CD14-positive monocyte (primary cell): ENCODE data around the gene ESF1. TPM values are rescaled to one million over a fixed set of nuclear protein-coding genes. Genes with fewer than 3 reads are reported as not detected.

Experiments
- DNase-seq, 3 donors: peaks; one replicate each; pipeline ENCODE4 v3.0.0-alpha.2; 2011 to 2022
- H2AFZ ChIP-seq: 2 replicates; pipeline ENCODE4 v1.6.0; 2012; ENCODE audit warnings: mild to moderate bottlenecking, low read depth, low read length, inconsistent platforms; ENCODE audit not compliant: insufficient read depth, poor library complexity, severe bottlenecking
- H3K27ac ChIP-seq, 2 donors: 1 replicate in 1 of 2; 2 replicates in 1 of 2; pipeline ENCODE4 v1.5.1; 2012 to 2013; ENCODE audit warnings: low read length in 2 of 2, control low read depth in 1 of 2, inconsistent platforms in 1 of 2, low read depth in 1 of 2, mild to moderate bottlenecking in 1 of 2
- H3K27me3 ChIP-seq, 2 donors: one replicate each; pipeline versions ENCODE4 v1.6.0 to v1.6.1; 2011 to 2013; ENCODE audit warnings: low read length in 2 of 2; ENCODE audit not compliant: control insufficient read depth in 2 of 2, insufficient read depth in 2 of 2
- H3K36me3 ChIP-seq, 2 donors: replicated peaks in 1 of 2; 1 replicate in 1 of 2; 2 replicates in 1 of 2; pipeline versions ENCODE4 v1.5.1 to v1.6.1; 2012 to 2013; ENCODE audit warnings: low read length in 2 of 2, control low read depth in 1 of 2, inconsistent platforms in 1 of 2, mild to moderate bottlenecking in 1 of 2; ENCODE audit not compliant: insufficient read depth in 2 of 2, control insufficient read depth in 1 of 2
- H3K4me1 ChIP-seq, 2 donors: 1 replicate in 1 of 2; 2 replicates in 1 of 2; pipeline versions ENCODE4 v1.5.1 to v1.6.1; 2012 to 2013; ENCODE audit warnings: low read length in 2 of 2, control low read depth in 1 of 2, inconsistent platforms in 1 of 2, mild to moderate bottlenecking in 1 of 2, moderate library complexity in 1 of 2; ENCODE audit not compliant: insufficient read depth in 2 of 2, control insufficient read depth in 1 of 2
- H3K4me2 ChIP-seq: replicated peaks from 2 replicates; pipeline ENCODE3; 2012; ENCODE audit warnings: low read length, moderate library complexity, mild to moderate bottlenecking; ENCODE audit not compliant: poor library complexity, severe bottlenecking; ENCODE audit errors: extremely low read depth
- H3K4me3 ChIP-seq, 3 experiments: fragments of 200-600 bp in 1 of 3; sonication (generic) in 1 of 3; replicated peaks in 1 of 3; 1 replicate in 2 of 3; 2 replicates in 1 of 3; pipeline ENCODE4 v1.5.1; 2011 to 2013; ENCODE audit warnings: low read length in 3 of 3, mild to moderate bottlenecking in 3 of 3, control low read depth in 2 of 3, low read depth in 2 of 3, inconsistent platforms in 1 of 3, moderate library complexity in 1 of 3
- H3K79me2 ChIP-seq: 2 replicates; pipeline ENCODE4 v1.6.0; 2012; ENCODE audit warnings: mild to moderate bottlenecking, control low read depth, inconsistent platforms, low read length, moderate library complexity; ENCODE audit not compliant: insufficient read depth
- H3K9ac ChIP-seq: 2 replicates; pipeline ENCODE4 v1.6.0; 2017; ENCODE audit warnings: low read length, mild to moderate bottlenecking; ENCODE audit not compliant: insufficient read depth, poor library complexity, severe bottlenecking
- H3K9me3 ChIP-seq, 2 donors: replicated peaks in 1 of 2; 1 replicate in 1 of 2; 2 replicates in 1 of 2; pipeline versions ENCODE4 v1.5.1 to v1.6.1; 2012 to 2013; ENCODE audit warnings: low read length in 2 of 2, control low read depth in 1 of 2; ENCODE audit not compliant: control insufficient read depth in 1 of 2, insufficient read depth in 1 of 2
- H4K20me1 ChIP-seq: 2 replicates; pipeline ENCODE4 v1.6.0; 2012; ENCODE audit warnings: mild to moderate bottlenecking, low read length, control low read depth, moderate library complexity; ENCODE audit not compliant: insufficient read depth
- H3K27ac Mint-ChIP-seq, 7 donors: one replicate each; pipeline ENCODE4 v1.8.0; 2020; ENCODE audit warnings: mild to moderate bottlenecking in 7 of 7, mixed read lengths in 7 of 7, moderate library complexity in 6 of 7, inconsistent platforms in 2 of 7
- H3K27me3 Mint-ChIP-seq, 3 donors: one replicate each; pipeline ENCODE4 v1.8.0; 2021 to 2022; ENCODE audit warnings: low read depth in 3 of 3, mild to moderate bottlenecking in 3 of 3, mixed read lengths in 3 of 3, moderate library complexity in 3 of 3, inconsistent platforms in 1 of 3
- H3K36me3 Mint-ChIP-seq, 2 donors: one replicate each; pipeline ENCODE4 v1.8.0; 2020; ENCODE audit warnings: mixed read lengths in 2 of 2, inconsistent platforms in 1 of 2, mild to moderate bottlenecking in 1 of 2
- H3K4me1 Mint-ChIP-seq: one replicate; pipeline ENCODE4 v1.8.0; 2020; ENCODE audit warnings: mild to moderate bottlenecking, mixed read lengths
- H3K4me3 Mint-ChIP-seq, 2 donors: one replicate each; pipeline ENCODE4 v1.8.0; 2020; ENCODE audit warnings: mild to moderate bottlenecking in 2 of 2, mixed read lengths in 2 of 2, moderate library complexity in 1 of 2
- H3K9me3 Mint-ChIP-seq, 7 donors: one replicate each; pipeline ENCODE4 v1.8.0; 2020 to 2022; ENCODE audit warnings: mixed read lengths in 7 of 7, mild to moderate bottlenecking in 6 of 7, moderate library complexity in 6 of 7, inconsistent platforms in 2 of 7
- WGBS: methylation state at CpG from one replicate; pipeline ENCODE4 v1.1.5; 2013; ENCODE audit warnings: missing lambda C conversion rate; ENCODE audit not compliant: insufficient coverage; 5-methylcytosine and 5-hydroxymethylcytosine counted together
- intact Hi-C, 2 donors: fragments of 100-400 bp; cut with micrococcal nuclease; formaldehyde crosslinking; loops; one replicate each; pipeline versions ENCODE4 v1.15.0 to v1.15.1; 2023
- polyA plus RNA-seq, 3 donors: library from polyadenylated mRNA; depleted of rRNA in 1 of 3; unstranded in 2 of 3; stranded (reverse) in 1 of 3; fragments of 300-500 nt in 2 of 3; fragments of >200 nt in 1 of 3; fragmentation: Illumina TruSeq in 2 of 3; gene quantifications; 1 replicate in 2 of 3; 2 replicates in 1 of 3; pipeline ENCODE4 v1.2.3, GENCODE V29; 2012 to 2021
- TF ChIP-seq, protein P1 (sequence below): fragments of 200-600 bp; IDR thresholded peaks from one replicate; pipeline ENCODE4 v1.8.0; 2022; ENCODE audit warnings: antibody characterized with exemption, mild to moderate bottlenecking

The ESF1 gene
- polyA plus RNA-seq, 3 donors, result 0.73 to 2.3 (median 1.7) TPM

DNA sequence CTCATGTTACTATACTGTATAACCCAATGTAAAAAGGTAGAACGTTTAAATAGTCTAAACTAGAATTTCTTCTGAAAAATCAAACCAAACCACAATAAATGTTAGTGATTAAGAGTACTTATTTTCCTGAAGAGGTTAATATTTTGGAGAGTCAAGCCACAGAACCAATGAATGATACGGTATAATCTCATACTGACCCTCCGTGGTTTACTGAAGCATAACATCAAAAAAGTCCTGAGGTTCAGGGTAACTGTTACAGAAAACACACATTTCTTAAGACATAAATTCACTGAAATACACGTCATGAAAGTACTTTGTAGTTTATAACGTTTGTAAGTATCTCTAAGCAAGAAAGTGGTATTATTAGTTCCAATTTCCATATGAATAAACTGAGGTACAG, 28.9 kb downstream of the ESF1 start:
- no peak overlapping the region for H3K27ac ChIP-seq
- Mint-ChIP-seq H3K4me1 (no peaks in the 10 kb centered on the region), H3K9me3 (no peaks in the 10 kb centered on the region), H3K27me3 (no peaks in the 10 kb centered on the region), H3K36me3 (peaks cover 35 to 42% of the 10 kb centered on the region in 2 donors), H3K4me3 (no peak overlapping the region), H3K27ac (no peak overlapping the region)
- TF ChIP-seq, protein P1, sequence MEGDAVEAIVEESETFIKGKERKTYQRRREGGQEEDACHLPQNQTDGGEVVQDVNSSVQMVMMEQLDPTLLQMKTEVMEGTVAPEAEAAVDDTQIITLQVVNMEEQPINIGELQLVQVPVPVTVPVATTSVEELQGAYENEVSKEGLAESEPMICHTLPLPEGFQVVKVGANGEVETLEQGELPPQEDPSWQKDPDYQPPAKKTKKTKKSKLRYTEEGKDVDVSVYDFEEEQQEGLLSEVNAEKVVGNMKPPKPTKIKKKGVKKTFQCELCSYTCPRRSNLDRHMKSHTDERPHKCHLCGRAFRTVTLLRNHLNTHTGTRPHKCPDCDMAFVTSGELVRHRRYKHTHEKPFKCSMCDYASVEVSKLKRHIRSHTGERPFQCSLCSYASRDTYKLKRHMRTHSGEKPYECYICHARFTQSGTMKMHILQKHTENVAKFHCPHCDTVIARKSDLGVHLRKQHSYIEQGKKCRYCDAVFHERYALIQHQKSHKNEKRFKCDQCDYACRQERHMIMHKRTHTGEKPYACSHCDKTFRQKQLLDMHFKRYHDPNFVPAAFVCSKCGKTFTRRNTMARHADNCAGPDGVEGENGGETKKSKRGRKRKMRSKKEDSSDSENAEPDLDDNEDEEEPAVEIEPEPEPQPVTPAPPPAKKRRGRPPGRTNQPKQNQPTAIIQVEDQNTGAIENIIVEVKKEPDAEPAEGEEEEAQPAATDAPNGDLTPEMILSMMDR, result no peak
- no CpG with 5 or more reads among the region's 5 CpGs for WGBS
- H3K36me3 ChIP-seq, result peaks cover 48 to 79% of the 10 kb centered on the region in 2 donors
- H3K4me3 ChIP-seq, result no peak overlapping the region
- H3K4me1 ChIP-seq, result no peaks in the 10 kb centered on the region
- H3K9me3 ChIP-seq, result no peaks in the 10 kb centered on the region
- H3K79me2 ChIP-seq, result no peaks in the 10 kb centered on the region
- no peaks in the 10 kb centered on the region for H3K27me3 ChIP-seq
- H3K9ac ChIP-seq, result no peak overlapping the region
- H3K4me2 ChIP-seq, result no peak overlapping the region
- intact Hi-C loops, result no loop called here
- no peak overlapping the region for H2AFZ ChIP-seq
- no peaks in the 10 kb centered on the region for H4K20me1 ChIP-seq
- no peak for DNase-seq

DNA sequence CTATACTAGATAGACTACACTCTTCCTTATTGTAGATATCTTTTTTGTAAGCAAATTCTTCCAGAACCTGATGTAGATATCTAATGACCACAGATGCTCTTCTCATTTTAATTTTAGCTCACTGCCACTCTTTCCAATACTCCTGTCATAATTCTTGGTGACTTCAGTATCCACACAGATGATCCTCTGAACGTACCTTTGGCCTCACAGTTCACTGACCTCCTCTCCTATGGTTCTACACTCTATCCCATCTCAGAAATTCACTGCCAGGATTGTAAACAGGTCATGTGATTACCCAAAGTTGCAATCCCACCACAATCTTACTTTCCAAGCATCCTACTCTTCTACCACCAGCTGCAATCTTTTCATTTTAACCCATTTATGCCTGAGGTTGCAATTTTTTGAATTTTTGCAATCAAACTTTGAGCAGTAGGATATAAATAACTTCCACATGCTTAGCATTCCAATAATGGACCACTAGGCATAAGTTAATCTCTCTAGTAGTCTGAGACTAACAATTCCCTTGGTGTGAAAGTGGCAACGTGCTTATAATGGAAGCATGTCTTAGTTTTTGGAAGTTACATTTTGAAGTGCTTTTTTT, 31.2 kb downstream of the ESF1 start:
- H3K9ac ChIP-seq, result no peak overlapping the region
- Mint-ChIP-seq H3K4me1 (no peaks in the 10 kb centered on the region), H3K9me3 (no peaks in the 10 kb centered on the region), H3K4me3 (no peak overlapping the region), H3K27ac (no peak overlapping the region), H3K36me3 (peaks cover 29 to 34% of the 10 kb centered on the region in 2 donors), H3K27me3 (no peaks in the 10 kb centered on the region)
- H3K9me3 ChIP-seq, result no peaks in the 10 kb centered on the region
- no peak overlapping the region for H3K27ac ChIP-seq
- H4K20me1 ChIP-seq, result no peaks in the 10 kb centered on the region
- H3K36me3 ChIP-seq, result peaks cover 36 to 75% of the 10 kb centered on the region in 2 donors
- no peaks in the 10 kb centered on the region for H3K79me2 ChIP-seq
- H2AFZ ChIP-seq, result no peak overlapping the region
- no peaks in the 10 kb centered on the region for H3K27me3 ChIP-seq
- DNase-seq, result no peak
- H3K4me2 ChIP-seq, result no peak overlapping the region
- no peaks in the 10 kb centered on the region for H3K4me1 ChIP-seq
- intact Hi-C loops, result no loop called here
- TF ChIP-seq, protein P1, result no peak
- no peak overlapping the region for H3K4me3 ChIP-seq
- 94% methylated on average over 1 of the region's 2 CpGs for WGBS
